OCI-LY1 (cell line): ENCODE data around the gene EBF4.

Experiments used
- H2AFZ ChIP-seq: fragments of 200-600 bp; sonication (generic), shearing (Covaris generic); 2 replicates; pipeline ENCODE4 v1.6.0; 2014; ENCODE audit warnings: antibody characterized with exemption, mild to moderate bottlenecking, low read length
- H3F3A ChIP-seq: fragments of 200-600 bp; sonication (generic), shearing (Covaris generic); 2 replicates; pipeline ENCODE4 v1.6.0; 2014; ENCODE audit warnings: mild to moderate bottlenecking, antibody characterized with exemption, low read length, moderate library complexity; ENCODE audit not compliant: insufficient read depth
- H3K27ac ChIP-seq: fragments of 200-600 bp; sonication (generic); 2 replicates; pipeline ENCODE4 v1.5.1; 2014; ENCODE audit warnings: low read length, mixed run types, mild to moderate bottlenecking, low read depth; ENCODE audit not compliant: poor library complexity, severe bottlenecking
- H3K27me3 ChIP-seq: fragments of 200-600 bp; sonication (generic); 2 replicates; pipeline ENCODE4 v1.6.0; 2014; ENCODE audit warnings: antibody characterized with exemption, mild to moderate bottlenecking, low read length, moderate library complexity; ENCODE audit not compliant: insufficient read depth
- H3K36me3 ChIP-seq: fragments of 200-600 bp; sonication (generic); 2 replicates; pipeline ENCODE4 v1.6.1; 2014; ENCODE audit warnings: mild to moderate bottlenecking, antibody characterized with exemption, low read length, moderate library complexity, mixed read lengths; ENCODE audit not compliant: insufficient read depth
- H3K4me1 ChIP-seq: fragments of 200-600 bp; sonication (generic); 2 replicates; pipeline ENCODE4 v1.5.1; 2014; ENCODE audit warnings: mild to moderate bottlenecking, low read length, moderate library complexity; ENCODE audit not compliant: insufficient read depth, severe bottlenecking
- H3K4me2 ChIP-seq: fragments of 200-600 bp; sonication (generic), shearing (Covaris generic); 2 replicates; pipeline ENCODE4 v1.6.1; 2014; ENCODE audit warnings: low read length
- H3K4me3 ChIP-seq: fragments of 200-600 bp; sonication (generic); 2 replicates; pipeline ENCODE4 v1.5.1; 2014; ENCODE audit warnings: low read length, low read depth, mild to moderate bottlenecking, mixed read lengths; ENCODE audit not compliant: poor library complexity, severe bottlenecking
- H3K79me2 ChIP-seq: fragments of 200-600 bp; shearing (Covaris generic); 2 replicates; pipeline ENCODE4 v1.6.1; 2016; ENCODE audit warnings: mixed run types, low read length, mixed read lengths; ENCODE audit not compliant: insufficient read depth
- H3K9ac ChIP-seq: fragments of 200-600 bp; sonication (generic), shearing (Covaris generic); 2 replicates; pipeline ENCODE4 v1.6.1; 2014; ENCODE audit warnings: mild to moderate bottlenecking, low read length, mixed read lengths
- H3K9me2 ChIP-seq: fragments of 200-600 bp; sonication (generic), shearing (Covaris generic); 2 replicates; pipeline ENCODE4 v1.6.1; 2014; ENCODE audit warnings: low read depth, mild to moderate bottlenecking, low read length, mixed read lengths
- H3K9me3 ChIP-seq: fragments of 200-600 bp; shearing (Covaris generic); 2 replicates; pipeline ENCODE4 v1.6.1; 2014; ENCODE audit warnings: low read length, mixed read lengths
- H4K20me1 ChIP-seq: fragments of 200-600 bp; sonication (generic), shearing (Covaris generic); 2 replicates; pipeline ENCODE4 v1.6.0; 2016; ENCODE audit warnings: mild to moderate bottlenecking, low read length; ENCODE audit not compliant: insufficient read depth
- CTCF ChIP-seq: fragments of 200-600 bp; sonication (generic), shearing (Covaris generic); IDR thresholded peaks from 2 replicates; pipeline ENCODE4 v1.5.1; 2017; ENCODE audit warnings: mild to moderate bottlenecking, antibody characterized with exemption, low read length, moderate library complexity, mixed read lengths
- EZH2 ChIP-seq: fragments of 200-600 bp; sonication (generic), shearing (Covaris generic); IDR thresholded peaks from 2 replicates; pipeline ENCODE4 v1.8.0; 2017; ENCODE audit warnings: borderline replicate concordance, mixed run types, mild to moderate bottlenecking, antibody characterized with exemption, low read length, moderate library complexity, mixed read lengths

EBF4 gene

GRCh38 chr20:2656471-2657117, 36.0 kb upstream of the EBF4 start:
- Histone ChIP-seq H3K79me2 (peaks cover 19% of the 10 kb centered on the region), H4K20me1 (0 out of 2 replicates have a peak, but pooled peaks cover 2% of the 10 kb centered on the region), H3K27me3 (no peaks in the 10 kb centered on the region), H3K4me1 (peaks cover 26% of the 10 kb centered on the region), H3K9ac (no peak overlapping the region), H3K9me2 (no peaks in the 10 kb centered on the region), H3K4me2 (no peak overlapping the region), H3K4me3 (no peak overlapping the region), H3K27ac (no peak overlapping the region), H3F3A (peaks cover 7% of the 10 kb centered on the region; the same call in 1 of the 2 replicates), H2AFZ (no peak overlapping the region), H3K9me3 (no peaks in the 10 kb centered on the region), H3K36me3 (peaks cover 84% of the 10 kb centered on the region)
- no peak for TF ChIP-seq CTCF
- TF ChIP-seq EZH2: no peak

- Histone ChIP-seq H3K4me1 (peaks cover 25% of the 10 kb centered on the region), H3K4me2 (no peak overlapping the region), H3K9ac (no peak overlapping the region), H2AFZ (no peak overlapping the region), H3K36me3 (peaks cover 91% of the 10 kb centered on the region), H3K79me2 (peaks cover 18% of the 10 kb centered on the region), H3K9me3 (no peaks in the 10 kb centered on the region), H3K9me2 (no peaks in the 10 kb centered on the region), H3K4me3 (no peak overlapping the region), H3K27me3 (no peaks in the 10 kb centered on the region), H3F3A (peaks cover 7% of the 10 kb centered on the region; the same call in 1 of the 2 replicates), H4K20me1 (0 out of 2 replicates have a peak, but pooled peaks cover 2% of the 10 kb centered on the region), H3K27ac (no peak overlapping the region)
- TF ChIP-seq CTCF (no peak), EZH2 (no peak)
These were observed 35.3 kb upstream of the EBF4 start for GRCh38 chr20:2657241-2657640.

GRCh38 chr20:2657674-2658073, 34.9 kb upstream of the EBF4 start:
- no peaks in the 10 kb centered on the region for H3K27me3 ChIP-seq
- H3K4me1 ChIP-seq: peaks cover 25% of the 10 kb centered on the region
- no peak overlapping the region for H3K4me2 ChIP-seq
- no peak overlapping the region for H3K4me3 ChIP-seq
- no peak overlapping the region for H2AFZ ChIP-seq
- H3F3A ChIP-seq: peaks cover 7% of the 10 kb centered on the region; the same call in 1 of the 2 replicates
- H3K9ac ChIP-seq: no peak overlapping the region
- H3K36me3 ChIP-seq: peaks cover 93% of the 10 kb centered on the region
- H3K9me3 ChIP-seq: no peaks in the 10 kb centered on the region
- H4K20me1 ChIP-seq: 0 out of 2 replicates have a peak, but pooled peaks cover 2% of the 10 kb centered on the region
- H3K9me2 ChIP-seq: no peaks in the 10 kb centered on the region
- peaks cover 17% of the 10 kb centered on the region for H3K79me2 ChIP-seq
- TF ChIP-seq EZH2 (no peak), CTCF (no peak)
- no peak overlapping the region for H3K27ac ChIP-seq
